Measurements from ENCODE around the gene SLC50A1. TPM values are rescaled to one million over a fixed set of nuclear protein-coding genes. Genes with fewer than 3 reads are reported as not detected.
A peak's percentile ranks its signal among the peaks of the same experiment; 100 is the strongest.

Gene SLC50A1
- total RNA-seq, 3 donors from 2014 or later (not counting 1 experiment from before 2014, with no cell fraction given), result 31.7 to 33.5 (median 32.7) TPM

GRCh38 chr1:155168456-155169210, 33.0 kb downstream of the SLC50A1 start:
- TF ChIP-seq CTCF (IDR thresholded peaks at IDR 0.05), result no peak
- WGBS (ENCODE audit: insufficient coverage), result 96% methylated on average over 10 of the region's 10 CpGs
- peaks cover 0 to 7% of the 10 kb centered on the region in 2 donors for H3K27me3 Mint-ChIP-seq (ENCODE audit: low read depth in 2 of 2)
- H3K4me3 Mint-ChIP-seq, result no peak overlapping the region
- peaks cover 14% of the 10 kb centered on the region for H3K36me3 ChIP-seq (ENCODE audit: control insufficient read depth, insufficient read depth, low read length)
- H3K4me1 ChIP-seq (ENCODE audit: control insufficient read depth, insufficient read depth, low read length), result peaks cover 28% of the 10 kb centered on the region
- DNase-seq (peak in 1 of 2 donors; percentile 3), ATAC-seq (no peak)
- H3K4me3 ChIP-seq (ENCODE audit: low read length), result no peak overlapping the region
- no peak overlapping the region for H3K27ac Mint-ChIP-seq
- no peaks in the 10 kb centered on the region for H3K9me3 Mint-ChIP-seq
- H3K4me1 Mint-ChIP-seq, result peaks cover 16 to 32% of the 10 kb centered on the region in 2 donors
- intact Hi-C loops (cut with micrococcal nuclease), result loop anchor here (1.0 to 5.0 kb wide), 2 partner anchors 41 to 77 kb away; partner anchors contain the start of gene EFNA1
- H3K36me3 Mint-ChIP-seq, result no peaks in the 10 kb centered on the region
- H3K27me3 ChIP-seq (ENCODE audit: control insufficient read depth, insufficient read depth, low read length), result peaks cover 2% of the 10 kb centered on the region
- no peaks in the 10 kb centered on the region for H3K9me3 ChIP-seq (ENCODE audit: control insufficient read depth, insufficient read depth, low read length)
- H3K27ac ChIP-seq (ENCODE audit: low read length), result no peak overlapping the region

GRCh38 chr1:155169541-155169940, 33.9 kb downstream of the SLC50A1 start:
- 78% methylated on average over 4 of the region's 5 CpGs for WGBS (ENCODE audit: insufficient coverage)
- peaks cover 2% of the 10 kb centered on the region for H3K27me3 ChIP-seq (ENCODE audit: control insufficient read depth, insufficient read depth, low read length)
- Mint-ChIP-seq H3K27me3 (ENCODE audit: low read depth in 2 of 2) (peaks cover 0 to 11% of the 10 kb centered on the region in 2 donors), H3K27ac (no peak overlapping the region), H3K36me3 (no peaks in the 10 kb centered on the region), H3K9me3 (no peaks in the 10 kb centered on the region), H3K4me3 (no peak overlapping the region), H3K4me1 (peaks cover 18 to 39% of the 10 kb centered on the region in 2 donors)
- intact Hi-C loops (cut with micrococcal nuclease), result loop anchor here (5.0 kb wide), 1 partner anchor 42 kb away; the partner anchor contains the start of gene EFNA1
- ATAC-seq, result no peak
- peaks cover 14% of the 10 kb centered on the region for H3K36me3 ChIP-seq (ENCODE audit: control insufficient read depth, insufficient read depth, low read length)
- no peak for DNase-seq
- no peaks in the 10 kb centered on the region for H3K9me3 ChIP-seq (ENCODE audit: control insufficient read depth, insufficient read depth, low read length)
- H3K4me1 ChIP-seq (ENCODE audit: control insufficient read depth, insufficient read depth, low read length), result peaks cover 37% of the 10 kb centered on the region
- H3K27ac ChIP-seq (ENCODE audit: low read length), result no peak overlapping the region
- no peak overlapping the region for H3K4me3 ChIP-seq (ENCODE audit: low read length)
- no peak for TF ChIP-seq CTCF (IDR thresholded peaks at IDR 0.05)

GRCh38 chr1:155170101-155170785, 34.6 kb downstream of the SLC50A1 start:
- Histone ChIP-seq H3K36me3 (ENCODE audit: control insufficient read depth, insufficient read depth, low read length) (peaks cover 14% of the 10 kb centered on the region), H3K4me1 (ENCODE audit: control insufficient read depth, insufficient read depth, low read length) (peaks cover 41% of the 10 kb centered on the region), H3K27ac (ENCODE audit: low read length) (no peak overlapping the region), H3K4me3 (ENCODE audit: low read length) (no peak overlapping the region), H3K27me3 (ENCODE audit: control insufficient read depth, insufficient read depth, low read length) (peaks cover 2% of the 10 kb centered on the region), H3K9me3 (ENCODE audit: control insufficient read depth, insufficient read depth, low read length) (no peaks in the 10 kb centered on the region)
- no CpG with 5 or more reads among the region's 2 CpGs for WGBS (ENCODE audit: insufficient coverage)
- TF ChIP-seq CTCF (IDR thresholded peaks at IDR 0.05), result no peak
- Mint-ChIP-seq H3K27me3 (ENCODE audit: low read depth in 2 of 2) (peaks cover 0 to 11% of the 10 kb centered on the region in 2 donors), H3K9me3 (no peaks in the 10 kb centered on the region), H3K36me3 (no peaks in the 10 kb centered on the region), H3K4me1 (peaks cover 18 to 44% of the 10 kb centered on the region in 2 donors), H3K27ac (peak overlapping the region in 1 of 2 donors; percentile 33), H3K4me3 (peak overlapping the region; percentile 37)
- ATAC-seq (no peak), DNase-seq (no peak)
- intact Hi-C loops (cut with micrococcal nuclease), result no loop called here
